Epithelial cell of esophagus (primary cell): ENCODE data around the gene PPFIBP1.

Source experiments
- DNase-seq: peaks from one replicate; pipeline ENCODE4 v3.0.0; 2010; ENCODE audit warnings: low read depth
- H3K4me3 ChIP-seq: 2 replicates; pipeline ENCODE4 v1.5.1; 2011; ENCODE audit warnings: mild to moderate bottlenecking, low read length, control low read depth
- TF ChIP-seq, protein P1 (sequence below): IDR thresholded peaks from 2 replicates; pipeline ENCODE4 v1.5.1; 2011; ENCODE audit warnings: low read depth, mild to moderate bottlenecking, low read length, control low read depth, inconsistent platforms; ENCODE audit not compliant: insufficient read depth; ENCODE audit errors: missing control alignments

PPFIBP1 gene

DNA sequence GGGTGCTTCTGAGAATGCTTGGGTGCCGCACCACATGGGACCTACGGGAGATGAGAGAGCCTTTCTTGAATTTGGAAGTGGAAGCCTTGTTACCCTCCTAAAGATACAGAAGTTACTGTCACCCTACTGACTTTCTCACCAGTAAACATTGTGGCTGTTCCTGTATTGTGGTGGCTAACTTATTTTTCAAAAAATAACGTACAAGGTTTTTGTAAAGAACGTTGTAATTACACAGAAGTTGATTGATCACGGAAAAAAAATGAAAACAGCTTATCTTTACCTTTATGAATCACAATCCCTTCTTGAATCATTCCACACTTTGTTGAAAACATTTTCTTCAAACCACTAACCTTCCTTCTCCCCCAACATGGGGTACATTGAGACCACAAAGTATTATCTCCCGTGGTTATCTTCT lies 22.0 kb upstream of the PPFIBP1 start:
- TF ChIP-seq, protein P1, sequence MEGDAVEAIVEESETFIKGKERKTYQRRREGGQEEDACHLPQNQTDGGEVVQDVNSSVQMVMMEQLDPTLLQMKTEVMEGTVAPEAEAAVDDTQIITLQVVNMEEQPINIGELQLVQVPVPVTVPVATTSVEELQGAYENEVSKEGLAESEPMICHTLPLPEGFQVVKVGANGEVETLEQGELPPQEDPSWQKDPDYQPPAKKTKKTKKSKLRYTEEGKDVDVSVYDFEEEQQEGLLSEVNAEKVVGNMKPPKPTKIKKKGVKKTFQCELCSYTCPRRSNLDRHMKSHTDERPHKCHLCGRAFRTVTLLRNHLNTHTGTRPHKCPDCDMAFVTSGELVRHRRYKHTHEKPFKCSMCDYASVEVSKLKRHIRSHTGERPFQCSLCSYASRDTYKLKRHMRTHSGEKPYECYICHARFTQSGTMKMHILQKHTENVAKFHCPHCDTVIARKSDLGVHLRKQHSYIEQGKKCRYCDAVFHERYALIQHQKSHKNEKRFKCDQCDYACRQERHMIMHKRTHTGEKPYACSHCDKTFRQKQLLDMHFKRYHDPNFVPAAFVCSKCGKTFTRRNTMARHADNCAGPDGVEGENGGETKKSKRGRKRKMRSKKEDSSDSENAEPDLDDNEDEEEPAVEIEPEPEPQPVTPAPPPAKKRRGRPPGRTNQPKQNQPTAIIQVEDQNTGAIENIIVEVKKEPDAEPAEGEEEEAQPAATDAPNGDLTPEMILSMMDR, result no peak
- H3K4me3 ChIP-seq, result no peak overlapping the region
- no peak for DNase-seq

DNA sequence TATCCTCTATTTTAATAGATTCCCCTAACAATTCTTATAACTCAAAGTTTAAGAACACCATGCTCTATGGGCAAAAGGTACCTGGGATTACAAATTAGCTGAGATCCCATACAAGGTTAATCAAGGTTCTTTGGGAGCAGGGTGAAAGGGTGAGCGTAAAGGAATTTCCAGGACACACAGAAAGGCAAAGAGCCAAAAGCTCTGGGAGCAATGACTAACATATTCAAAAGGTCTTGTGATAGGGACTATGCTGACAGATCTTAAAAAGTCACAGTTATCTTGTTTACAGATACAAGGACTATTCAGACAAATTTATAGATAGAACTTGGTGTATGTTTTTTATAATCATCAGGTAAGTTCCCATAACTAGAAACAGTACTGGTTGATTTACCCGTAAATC lies 19.5 kb upstream of the PPFIBP1 start:
- no peak for DNase-seq
- TF ChIP-seq, protein P1, result no peak
- no peak overlapping the region for H3K4me3 ChIP-seq

DNA sequence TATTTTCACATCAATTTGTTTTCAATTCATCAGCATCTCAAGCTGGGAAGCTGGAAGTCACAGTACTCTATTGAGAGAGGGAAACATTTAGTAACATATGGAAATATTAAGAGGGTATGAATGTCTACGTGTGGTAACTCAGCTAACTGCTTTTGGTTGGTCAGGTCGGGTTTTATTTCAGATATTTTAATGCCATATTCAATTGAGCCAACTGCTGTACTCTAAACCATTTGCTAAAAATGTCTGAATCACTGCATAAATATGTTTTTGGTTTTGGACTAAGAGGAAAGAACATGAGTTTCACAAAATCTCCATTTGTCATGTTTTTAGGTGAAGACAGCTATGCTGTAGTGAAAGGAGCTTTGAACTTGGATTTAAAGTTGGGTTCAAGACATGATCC lies 18.9 kb upstream of the PPFIBP1 start:
- TF ChIP-seq, protein P1, result no peak
- no peak overlapping the region for H3K4me3 ChIP-seq
- no peak for DNase-seq

DNA sequence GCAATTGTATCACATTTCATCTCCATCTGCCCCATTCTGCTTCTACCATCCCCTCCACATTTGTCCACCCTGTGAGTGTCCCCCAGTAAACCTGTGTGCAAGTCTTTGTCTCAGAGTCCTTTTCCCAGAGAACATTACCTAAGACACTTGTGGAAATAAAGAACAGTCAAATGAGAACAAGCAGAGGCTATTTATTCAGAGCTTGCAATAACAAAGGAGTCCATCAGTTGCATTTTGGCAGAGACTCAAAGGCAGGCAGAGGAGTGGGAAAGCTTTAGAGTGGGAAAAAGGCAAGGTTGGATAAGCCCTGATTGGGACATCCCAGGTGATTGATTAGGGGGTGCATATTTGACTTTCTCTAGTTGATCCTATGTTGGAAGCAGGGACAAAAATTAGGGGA lies 18.2 kb upstream of the PPFIBP1 start:
- no peak overlapping the region for H3K4me3 ChIP-seq
- DNase-seq, result no peak
- TF ChIP-seq, protein P1, result no peak

DNA sequence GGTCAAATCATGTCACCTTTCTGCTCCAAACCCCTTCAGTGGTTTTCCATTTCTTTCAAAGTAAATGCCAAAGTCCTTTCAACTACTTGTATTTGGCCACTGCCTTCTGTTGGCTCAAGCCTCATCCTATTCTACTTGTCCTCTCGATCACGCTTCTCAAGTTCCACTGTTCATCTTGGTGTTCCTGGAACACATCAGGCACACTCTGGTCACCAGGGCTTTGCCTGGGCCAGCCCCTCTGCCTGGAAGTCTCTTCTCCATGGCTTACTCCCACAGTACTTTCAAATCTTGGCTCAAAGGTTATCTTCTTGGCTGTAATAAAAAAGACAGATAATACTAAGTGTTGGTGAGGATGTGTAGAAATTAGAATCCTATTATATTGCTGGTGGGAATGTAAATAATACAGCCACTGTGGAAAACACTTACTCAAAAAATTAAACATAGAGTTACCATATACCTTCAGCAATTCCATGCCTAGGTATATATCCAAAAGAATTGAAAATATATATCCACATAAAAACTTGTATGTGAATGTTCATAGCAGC lies 17.3 kb upstream of the PPFIBP1 start:
- TF ChIP-seq, protein P1, result no peak
- DNase-seq, result no peak
- H3K4me3 ChIP-seq, result no peak overlapping the region

DNA sequence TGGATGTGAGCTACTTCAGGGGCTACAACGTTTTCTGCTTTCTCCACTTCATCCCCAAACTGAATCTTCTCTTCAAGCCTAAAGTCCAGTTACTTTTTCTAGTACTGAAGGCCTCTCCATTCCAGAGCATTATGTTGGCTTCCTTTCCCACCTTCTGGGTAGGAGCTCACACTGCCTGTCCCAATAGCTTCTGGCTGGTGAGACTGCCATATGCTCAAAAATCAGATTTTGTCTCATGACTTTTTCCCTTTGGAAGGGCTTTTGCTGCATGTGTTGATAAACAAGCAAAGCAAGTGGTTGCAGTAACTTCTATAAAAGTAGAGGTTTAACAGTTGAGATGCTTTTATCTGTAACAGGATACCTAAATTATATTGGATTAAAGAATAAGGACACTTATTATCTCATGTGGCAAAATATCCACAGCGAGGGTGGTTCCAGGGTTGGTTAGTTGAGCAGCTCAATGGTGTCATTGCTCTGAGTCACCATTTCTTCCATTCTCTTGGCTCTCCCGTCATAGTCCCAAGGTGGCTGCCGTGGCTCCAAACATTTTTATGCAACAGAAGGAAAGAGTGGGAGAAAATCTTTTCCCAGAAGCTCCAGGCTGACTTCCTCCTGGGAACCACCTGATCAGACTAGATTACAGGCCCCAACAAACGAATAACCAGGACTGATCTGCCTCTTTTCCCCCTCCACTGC lies 15.1 kb upstream of the PPFIBP1 start:
- TF ChIP-seq, protein P1, result no peak
- no peak overlapping the region for H3K4me3 ChIP-seq
- no peak for DNase-seq
